A549 (cell line): ENCODE measurements around the gene RCVRN. TPM values are rescaled to one million over a fixed set of nuclear protein-coding genes. Genes with fewer than 3 reads are reported as not detected.
A peak's percentile ranks its signal among the peaks of the same experiment; 100 is the strongest.
"Not testable (repeated sequence)": the region's sequence is repeated elsewhere in the genome, so short reads cannot be mapped to it uniquely, and the experiment has no call there.

Experiments
- ATAC-seq, 2 experiments: fragments of 200-7000 bp in 1 of 2; fragments of >200 bp in 1 of 2; cut with Nextera tagmentation in 1 of 2; cut with Tn5 transposase in 1 of 2; 3 replicates each; pipeline versions ENCODE4 v1.8.0 to v1.9.1; 2018 to 2020; ENCODE audit warnings: mild to moderate bottlenecking in 1 of 2, moderate library complexity in 1 of 2
- CTCF ChIA-PET: fragments of 300-600 bp; sonication (Branson Sonifier 250); formaldehyde crosslinking; extraction: SDS; loops from one replicate; lab custom pipeline; 2021; ENCODE audit warnings: antibody characterized with exemption, inconsistent platforms; lab: Yijun Ruan, JAX
- POLR2A ChIA-PET: fragments of 350-600 bp; formaldehyde crosslinking; extraction: SDS; loops from one replicate; lab custom pipeline; 2021; ENCODE audit warnings: antibody characterized with exemption, inconsistent platforms; lab: Yijun Ruan, JAX
- DNase-seq, 2 experiments: peaks; one replicate each; pipeline versions ENCODE4 v3.0.0 to v3.0.0-alpha.2; 2011 to 2016; ENCODE audit warnings: low read depth in 1 of 2, low spot score in 1 of 2
- FAIRE-seq: peaks from 2 replicates; lab custom pipeline; 2011; peaks lifted over from hg19 to GRCh38; lab: Jason Lieb, UNC
- H3K27ac ChIP-seq, 2 experiments: fragments of >200 bp; sonication (Bioruptor Twin); formaldehyde crosslinking; 3 replicates each; pipeline ENCODE4 v1.5.1; 2016 to 2017
- H3K4me1 ChIP-seq: fragments of >200 bp; sonication (Bioruptor Twin); formaldehyde crosslinking; 3 replicates; pipeline ENCODE4 v1.6.1; 2016
- H3K4me2 ChIP-seq: fragments of >200 bp; sonication (Bioruptor Twin); formaldehyde crosslinking; 3 replicates; pipeline ENCODE4 v1.6.1; 2016
- H3K4me3 ChIP-seq: fragments of >200 bp; sonication (Bioruptor Twin); formaldehyde crosslinking; 3 replicates; pipeline ENCODE4 v1.5.1; 2016
- H3K9me3 ChIP-seq: fragments of >200 bp; sonication (Bioruptor Twin); formaldehyde crosslinking; 3 replicates; pipeline ENCODE4 v1.6.1; 2016
- ELK1 ChIP-seq: fragments of 150-350 bp; IDR thresholded peaks from 2 replicates; pipeline ENCODE4 v1.6.1; 2014; ENCODE audit warnings: low read depth, mild to moderate bottlenecking, low read length
- FOSL2 ChIP-seq, 2 experiments: fragments of 450-650 bp in 1 of 2; fragments of >200 bp in 1 of 2; sonication (Bioruptor Twin) in 1 of 2; formaldehyde crosslinking; IDR thresholded peaks; 2 replicates each; pipeline versions ENCODE4 v1.5.0 to v1.6.1; 2016 to 2020; ENCODE audit warnings: mild to moderate bottlenecking in 1 of 2, moderate library complexity in 1 of 2
- HEYL ChIP-seq: fragments of 250-450 bp; sonication (Bioruptor Pico); IDR thresholded peaks from 2 replicates; pipeline ENCODE4 v1.8.0; 2021; ENCODE audit warnings: mild to moderate bottlenecking, moderate library complexity
- HMGXB4 ChIP-seq: fragments of 250-450 bp; sonication (Bioruptor Pico); IDR thresholded peaks from 2 replicates; pipeline ENCODE4 v1.5.0; 2021; ENCODE audit warnings: mild to moderate bottlenecking, moderate library complexity, borderline replicate concordance
- HOXB13 ChIP-seq: fragments of 250-450 bp; sonication (Bioruptor Pico); IDR thresholded peaks from 2 replicates; pipeline ENCODE4 v1.5.0; 2020; ENCODE audit warnings: low read depth, mild to moderate bottlenecking, moderate library complexity
- HOXB5 ChIP-seq: fragments of 250-450 bp; sonication (Bioruptor Pico); IDR thresholded peaks from 2 replicates; pipeline ENCODE4 v1.5.0; 2020; ENCODE audit warnings: mild to moderate bottlenecking, moderate library complexity
- JUN ChIP-seq, 2 experiments: fragments of >200 bp; sonication (Bioruptor Twin); formaldehyde crosslinking; IDR thresholded peaks; 2 replicates in 1 of 2; 3 replicates in 1 of 2; pipeline ENCODE4 v1.6.1; 2016 to 2017
- MAFK ChIP-seq: fragments of 450-650 bp; IDR thresholded peaks from 2 replicates; pipeline ENCODE4 v1.6.1; 2014; ENCODE audit not compliant: partially characterized antibody
- MYC ChIP-seq: IDR thresholded peaks from 2 replicates; pipeline ENCODE4 v1.6.1; 2012; ENCODE audit warnings: mild to moderate bottlenecking, inconsistent platforms, low read length, improper control_type of control experiment, borderline replicate concordance
- POLR2A ChIP-seq: IDR thresholded peaks from 2 replicates; pipeline ENCODE4 v1.6.1; 2012; ENCODE audit warnings: mild to moderate bottlenecking, low read length
- RAD21 ChIP-seq, 2 experiments: fragments of >200 bp in 1 of 2; sonication (Bioruptor Twin) in 1 of 2; formaldehyde crosslinking in 1 of 2; IDR thresholded peaks in 1 of 2; conservative IDR thresholded peaks in 1 of 2; 2 replicates in 1 of 2; 3 replicates in 1 of 2; pipeline ENCODE4 v1.6.1; 2012 to 2018; ENCODE audit warnings: inconsistent platforms in 1 of 2
- REST ChIP-seq: fragments of 200-600 bp; sonication (generic); IDR thresholded peaks from 2 replicates; pipeline ENCODE4 v1.6.1; 2016; ENCODE audit warnings: antibody characterized with exemption, mild to moderate bottlenecking, moderate library complexity
- RFX5 ChIP-seq: fragments of 450-650 bp; IDR thresholded peaks from 2 replicates; pipeline ENCODE4 v1.7.1; 2014; ENCODE audit warnings: antibody characterized with exemption, mild to moderate bottlenecking, moderate library complexity
- TP53 ChIP-seq: fragments of 250-450 bp; sonication (Bioruptor Pico); IDR thresholded peaks from 2 replicates; pipeline ENCODE4 v1.5.0; 2021; ENCODE audit warnings: mild to moderate bottlenecking, moderate library complexity
- ZNF302 ChIP-seq: fragments of 250-450 bp; sonication (Bioruptor Pico); IDR thresholded peaks from 2 replicates; pipeline ENCODE4 v1.9.0; 2021; ENCODE audit warnings: inconsistent platforms, mild to moderate bottlenecking, moderate library complexity
- WGBS: methylation state at CpG from one replicate; pipeline ENCODE4 v1.1.6; 2017; ENCODE audit errors: missing lambda C conversion rate; 5-methylcytosine and 5-hydroxymethylcytosine counted together
- polyA plus RNA-seq, 4 experiments: library from polyadenylated mRNA; depleted of rRNA in 3 of 4; stranded (reverse); fragments of >200 nt; fragmentation: RNase III in 1 of 4; extraction: RNeasy Plus Mini Kit Qiagen cat#74134 plus additional on column Dnase treatment in 1 of 4; gene quantifications; 2 replicates in 3 of 4; 3 replicates in 1 of 4; pipeline ENCODE4 v1.2.3, GENCODE V29; 2011 to 2017

Gene RCVRN
- polyA plus RNA-seq, 2 of the 4 experiments (the other 2 are of a cell fraction), result not detected

DNA sequence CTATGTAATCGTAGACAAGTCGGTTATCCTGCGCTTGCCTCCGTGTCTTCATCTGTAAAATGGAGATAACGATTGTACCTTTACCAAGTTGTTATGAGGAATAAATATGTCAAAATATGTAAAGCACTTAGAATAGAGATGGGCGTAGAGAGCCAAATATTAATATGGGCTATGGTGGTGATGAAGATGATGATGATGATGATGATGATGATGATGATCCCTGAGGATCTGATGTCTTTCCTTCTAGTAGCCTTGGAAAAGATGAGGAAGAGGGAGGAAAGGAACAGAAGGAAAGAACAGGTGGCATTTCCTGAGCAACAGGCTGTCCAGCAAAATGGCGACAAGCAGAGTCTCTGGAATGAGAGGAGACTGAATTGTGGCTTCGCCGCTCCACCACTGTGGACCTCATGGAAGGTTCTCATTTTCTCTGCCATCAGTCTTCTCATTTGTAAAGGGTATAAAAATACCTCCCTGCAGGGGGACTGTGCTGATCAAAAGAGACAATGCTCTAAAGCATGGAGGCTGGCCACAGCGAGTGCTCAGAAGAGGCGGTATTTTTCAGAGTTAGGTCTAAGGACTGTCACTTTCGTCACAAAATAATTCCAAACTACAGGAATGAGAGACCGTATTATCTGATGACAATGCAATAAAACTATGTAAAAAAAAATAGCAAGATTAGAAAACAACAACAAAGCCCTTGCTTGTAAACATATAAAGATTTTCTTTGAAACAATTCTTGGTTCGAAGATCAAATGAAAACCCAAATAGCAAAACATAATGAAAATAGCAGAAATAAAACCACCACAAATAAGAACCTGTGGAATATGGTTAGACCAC lies 17.2 kb upstream of the RCVRN start:
- FAIRE-seq (no peak), DNase-seq (no peak), ATAC-seq (no peak)
- TF ChIP-seq MAFK (peak; percentile 85), JUN (IDR thresholded peaks at IDR 0.05) (no peak)
- ChIA-PET POLR2A (no interaction called here), CTCF (interaction anchor here (0.6 to 14.9 kb wide), 11 partner anchors 10 to 696 kb away, joined by 3 to 344 read pairs (median 4); no protein-coding TSS in a partner anchor)
- Histone ChIP-seq H3K4me1 (peaks cover 24% of the 10 kb centered on the region), H3K4me2 (no peak overlapping the region), H3K27ac (peak overlapping the region in 1 of 2 experiments; percentile 52; a peak in 1 of 6 replicates), H3K9me3 (no peaks in the 10 kb centered on the region), H3K4me3 (no peak overlapping the region)
- WGBS, result 92% methylated on average over 14 of the region's 14 CpGs

- CTCF ChIA-PET, result interaction anchor here (0.6 to 10.4 kb wide), 10 partner anchors 6 to 697 kb away, joined by 3 to 128 read pairs (median 4); no protein-coding TSS in a partner anchor
- POLR2A ChIA-PET, ATAC-seq: not testable (repeated sequence)
Observed at GRCh38 chr17:9921216-9921615, 16.1 kb upstream of the RCVRN start.

GRCh38 chr17:9918804-9919352 lies 13.8 kb upstream of the RCVRN start:
- no peak for DNase-seq
- no peak for FAIRE-seq
- ChIA-PET CTCF (interaction anchor here (0.6 to 10.4 kb wide), 10 partner anchors 9 to 698 kb away, joined by 3 to 128 read pairs (median 4); no protein-coding TSS in a partner anchor), POLR2A (no interaction called here)
- Histone ChIP-seq H3K9me3 (no peaks in the 10 kb centered on the region), H3K4me2 (no peak overlapping the region), H3K27ac (peak overlapping the region in 1 of 2 experiments; percentile 42; a peak in 2 of 6 replicates), H3K4me3 (no peak overlapping the region), H3K4me1 (peaks cover 4% of the 10 kb centered on the region; the same call in 1 of the 3 replicates)
- peak in 1 of 2 experiments; percentile 18; a peak in 2 of 6 replicates for ATAC-seq
- 67% methylated on average over 5 of the region's 5 CpGs for WGBS
- TF ChIP-seq ZNF302 (no peak), REST (peak; percentile 23; the same call in 1 of the 2 replicates), RAD21 (conservative IDR thresholded peaks at IDR 0.05 in 1 of 2, IDR thresholded peaks at IDR 0.05 in 1 of 2) (no peak), MYC (no peak), JUN (IDR thresholded peaks at IDR 0.05) (no peak), FOSL2 (IDR thresholded peaks at IDR 0.05) (no peak), FOSL2 (CRISPR knock-in tag; IDR thresholded peaks at IDR 0.05) (no peak), HOXB13 (CRISPR knock-in tag) (no peak)

More at GRCh38 chr17:9921216-9921615, 16.1 kb upstream of the RCVRN start:
- not testable (repeated sequence) for H3K4me3 ChIP-seq, H3K9me3 ChIP-seq, FAIRE-seq, DNase-seq, H3K4me2 ChIP-seq
- 0 out of 6 replicates have a peak overlapping the region, but pooled peaks of 1 of the 2 experiments have one; percentile 17 for H3K27ac ChIP-seq
- 87% methylated on average over 13 of the region's 13 CpGs for WGBS
- H3K4me1 ChIP-seq, result peaks cover 18% of the 10 kb centered on the region

DNA sequence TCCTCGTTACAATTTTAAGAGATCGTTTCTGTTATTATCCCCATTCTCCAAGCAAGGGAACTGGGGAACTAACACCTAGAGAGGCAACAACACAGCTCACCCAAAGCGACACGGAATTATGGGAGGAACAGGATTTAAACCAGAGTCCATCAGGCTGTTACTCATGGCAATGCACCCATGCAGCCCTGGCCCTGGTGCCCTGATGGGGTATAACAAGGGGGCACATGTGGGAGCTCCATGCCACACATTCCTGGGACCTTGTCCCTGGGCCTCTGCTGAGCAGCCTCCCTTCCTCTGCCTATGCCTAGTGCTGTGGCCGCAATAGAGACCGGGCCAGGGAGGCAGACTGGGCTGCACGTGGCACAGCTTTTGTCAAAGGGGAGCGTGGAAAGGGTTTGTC lies 13.3 kb upstream of the RCVRN start:
- CTCF ChIA-PET, result interaction anchor here (0.6 to 10.4 kb wide), 12 partner anchors 9 to 700 kb away, joined by 3 to 128 read pairs (median 4); no protein-coding TSS in a partner anchor

More for the DNA sequence above, 13.3 kb upstream of the RCVRN start:
- 93% methylated on average over 8 of the region's 8 CpGs for WGBS
- DNase-seq, result no peak
- POLR2A ChIA-PET, result no interaction called here
- TF ChIP-seq ELK1 (no peak), TP53 (no peak), MAFK (no peak), HMGXB4 (CRISPR knock-in tag) (no peak), POLR2A (no peak), HOXB5 (no peak), HOXB13 (CRISPR knock-in tag) (no peak), HEYL (CRISPR knock-in tag) (no peak), RFX5 (no peak), FOSL2 (IDR thresholded peaks at IDR 0.05) (no peak), FOSL2 (CRISPR knock-in tag; IDR thresholded peaks at IDR 0.05) (no peak)
- TF ChIP-seq, all 56 proteins: peak for 0
- Histone ChIP-seq H3K4me2 (no peak overlapping the region), H3K27ac (peak overlapping the region in 1 of 2 experiments; percentile 42; a peak in 3 of 6 replicates), H3K4me3 (no peak overlapping the region), H3K4me1 (no peaks in the 10 kb centered on the region), H3K9me3 (no peaks in the 10 kb centered on the region)
- ATAC-seq (peak in 1 of 2 experiments; percentile 42; a peak in 3 of 6 replicates), FAIRE-seq (no peak)
